Liver (tissue), 9 donors: ENCODE data around the gene MACROD1. TPM values are rescaled to one million over a fixed set of nuclear protein-coding genes. Genes with fewer than 3 reads are reported as not detected.

ENCODE experiments used
- DNase-seq: peaks from one replicate; pipeline ENCODE4 v3.0.0-alpha.2; 2017; ENCODE audit warnings: low spot score
- H3K27ac ChIP-seq, 2 donors: one replicate each; pipeline ENCODE4 v1.7.0; 2013; ENCODE audit warnings: inconsistent platforms in 2 of 2, low read length in 2 of 2, control low read depth in 1 of 2, low read depth in 1 of 2, mild to moderate bottlenecking in 1 of 2
- H3K27me3 ChIP-seq, 4 donors: one replicate each; pipeline versions ENCODE4 v1.6.1 to v1.7.0; 2013; ENCODE audit warnings: low read length in 3 of 4, inconsistent platforms in 1 of 4, mild to moderate bottlenecking in 1 of 4, moderate library complexity in 1 of 4; ENCODE audit not compliant: control insufficient read depth in 4 of 4, insufficient read depth in 4 of 4
- H3K36me3 ChIP-seq, 4 donors: one replicate each; pipeline versions ENCODE4 v1.6.1 to v1.7.0; 2013; ENCODE audit warnings: low read length in 3 of 4, mild to moderate bottlenecking in 3 of 4, low read depth in 1 of 4, moderate library complexity in 1 of 4; ENCODE audit not compliant: control insufficient read depth in 4 of 4, insufficient read depth in 3 of 4
- H3K4me1 ChIP-seq, 4 donors: one replicate each; pipeline versions ENCODE4 v1.6.1 to v1.7.0; 2013; ENCODE audit warnings: low read length in 3 of 4, mild to moderate bottlenecking in 3 of 4, moderate library complexity in 1 of 4; ENCODE audit not compliant: control insufficient read depth in 4 of 4, insufficient read depth in 4 of 4
- H3K4me3 ChIP-seq, 3 donors: one replicate each; pipeline versions ENCODE4 v1.6.1 to v1.7.0; 2013; ENCODE audit warnings: low read length in 3 of 3, control low read depth in 1 of 3, low read depth in 1 of 3, mild to moderate bottlenecking in 1 of 3
- H3K9ac ChIP-seq, 2 donors: one replicate each; pipeline ENCODE4 v1.7.0; 2013; ENCODE audit warnings: low read length in 2 of 2, mild to moderate bottlenecking in 2 of 2, moderate library complexity in 2 of 2, control low read depth in 1 of 2, low read depth in 1 of 2
- H3K9me3 ChIP-seq, 4 donors: one replicate each; pipeline versions ENCODE4 v1.6.1 to v1.7.0; 2013; ENCODE audit warnings: low read length in 3 of 4; ENCODE audit not compliant: control insufficient read depth in 4 of 4
- EGR1 ChIP-seq, 2 donors: IDR thresholded peaks; 2 replicates each; pipeline ENCODE4 v1.6.1; 2016 to 2018; ENCODE audit warnings: antibody characterized with exemption in 2 of 2, low read depth in 2 of 2
- FOXA1 ChIP-seq: IDR thresholded peaks from 2 replicates; pipeline ENCODE4 v1.6.1; 2016; ENCODE audit warnings: antibody characterized with exemption
- FOXA2 ChIP-seq: IDR thresholded peaks from 2 replicates; pipeline ENCODE4 v1.6.1; 2016; ENCODE audit warnings: antibody characterized with exemption
- GABPA ChIP-seq, 2 donors: IDR thresholded peaks in 1 of 2; conservative IDR thresholded peaks in 1 of 2; 2 replicates each; pipeline ENCODE4 v1.6.1; 2016; ENCODE audit warnings: antibody characterized with exemption in 2 of 2, mild to moderate bottlenecking in 1 of 2, moderate library complexity in 1 of 2
- HNF4A ChIP-seq, 2 donors: conservative IDR thresholded peaks; 2 replicates each; pipeline ENCODE4 v1.6.1; 2016; ENCODE audit warnings: antibody characterized with exemption in 2 of 2, mild to moderate bottlenecking in 2 of 2
- HNF4G ChIP-seq: IDR thresholded peaks from 2 replicates; pipeline ENCODE4 v1.6.1; 2016; ENCODE audit warnings: antibody characterized with exemption
- JUND ChIP-seq, 2 donors: IDR thresholded peaks; 2 replicates each; pipeline ENCODE4 v1.6.1; 2016; ENCODE audit warnings: antibody characterized with exemption in 2 of 2
- NR2F2 ChIP-seq: IDR thresholded peaks from 2 replicates; pipeline ENCODE4 v1.6.1; 2016; ENCODE audit warnings: antibody characterized with exemption
- RAD21 ChIP-seq, 2 donors: IDR thresholded peaks; 2 replicates each; pipeline ENCODE4 v1.6.1; 2016; ENCODE audit warnings: antibody characterized with exemption in 2 of 2, mild to moderate bottlenecking in 2 of 2
- RXRA ChIP-seq, 2 donors: IDR thresholded peaks; 2 replicates each; pipeline ENCODE4 v1.6.1; 2017 to 2018; ENCODE audit warnings: antibody characterized with exemption in 2 of 2, mild to moderate bottlenecking in 1 of 2
- SP1 ChIP-seq: IDR thresholded peaks from 2 replicates; pipeline ENCODE4 v1.6.1; 2018; ENCODE audit warnings: antibody characterized with exemption, mild to moderate bottlenecking
- TAF1 ChIP-seq: conservative IDR thresholded peaks from 2 replicates; pipeline ENCODE4 v1.6.1; 2016; ENCODE audit warnings: antibody characterized with exemption, mild to moderate bottlenecking
- YY1 ChIP-seq: IDR thresholded peaks from 2 replicates; pipeline ENCODE4 v1.6.1; 2016; ENCODE audit warnings: antibody characterized with exemption, mild to moderate bottlenecking
- WGBS: extraction: QIAGEN DNeasy Blood & Tissue Kit; methylation state at CpG from one replicate; pipeline ENCODE4 v1.1.7; 2013; 5-methylcytosine and 5-hydroxymethylcytosine counted together
- polyA plus RNA-seq, 2 donors: library from polyadenylated mRNA; stranded (reverse) in 1 of 2; unstranded in 1 of 2; fragments of 200-250 nt in 1 of 2; fragments of >200 nt in 1 of 2; fragmentation: Nextera tagmentation in 1 of 2; extraction: Ambion mirVana in 1 of 2; gene quantifications; one replicate each; pipeline versions ENCODE4 v1.2.1 to v1.2.3, GENCODE V29; 2013 to 2015
- total RNA-seq, 2 donors: library from RNA; depleted of rRNA; stranded (reverse); fragments of >200 nt; gene quantifications; one replicate each; pipeline ENCODE4 v1.2.3, GENCODE V29; 2014
- TF ChIP-seq, protein P1 (sequence below): IDR thresholded peaks from 2 replicates; pipeline ENCODE4 v1.6.1; 2016; ENCODE audit warnings: antibody characterized with exemption, mild to moderate bottlenecking
- TF ChIP-seq, protein P2 (sequence below): fragments of 150-350 bp; IDR thresholded peaks from 2 replicates; pipeline ENCODE4 v1.5.1; 2017; ENCODE audit warnings: improper control_type of control experiment, low read depth, low read length; ENCODE audit not compliant: missing input control
- TF ChIP-seq, protein P3 (sequence below): IDR thresholded peaks from 2 replicates; pipeline ENCODE4 v1.6.1; 2016; ENCODE audit warnings: antibody characterized with exemption
- TF ChIP-seq, protein P4 (sequence below): IDR thresholded peaks from 2 replicates; pipeline ENCODE4 v1.6.1; 2016; ENCODE audit warnings: antibody characterized with exemption
- donor health status: healthy.
- donor health status: healthy.
- donor health status: healthy.
- donor health status: healthy.
- donor health status: healthy.

MACROD1 gene
- total and polyA plus RNA-seq, 4 donors: 8.9 to 25.9 (median 13.1) TPM

DNA sequence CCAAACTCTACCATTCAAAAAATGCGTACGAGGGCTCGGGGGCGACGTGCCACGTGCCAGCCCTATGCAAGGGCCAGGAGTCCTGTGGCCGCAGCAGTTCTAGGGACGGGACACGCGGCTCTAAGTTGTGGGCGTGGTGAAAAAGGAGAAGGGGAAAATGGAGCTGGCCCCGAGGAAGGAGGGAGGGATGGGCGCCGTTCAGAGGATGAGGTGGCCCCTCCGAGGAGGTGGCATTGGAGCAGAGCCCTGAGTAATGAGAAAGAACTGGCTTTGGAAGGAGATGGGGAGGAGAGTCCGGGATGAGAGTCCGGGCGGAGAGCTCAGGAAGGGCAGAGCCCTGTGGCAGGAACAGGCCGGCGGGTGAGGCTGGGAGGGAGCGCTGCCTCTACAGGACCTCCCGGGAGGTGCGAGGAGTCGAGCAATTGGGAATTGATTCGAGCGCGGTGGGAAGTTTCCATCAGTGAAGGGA lies 158.7 kb downstream of the MACROD1 start:
- no peaks in the 10 kb centered on the region for H3K9me3 ChIP-seq
- peak overlapping the region in 1 of 3 donors; percentile 12 for H3K4me3 ChIP-seq
- WGBS: 50% methylated on average over 27 of the region's 27 CpGs
- no peaks in the 10 kb centered on the region for H3K36me3 ChIP-seq
- H3K9ac ChIP-seq: no peak overlapping the region
- no peak overlapping the region for H3K27ac ChIP-seq
- no peaks in the 10 kb centered on the region for H3K27me3 ChIP-seq
- no peak for DNase-seq
- H3K4me1 ChIP-seq: peaks cover 3 to 26% (median 9%) of the 10 kb centered on the region in 4 donors
- TF ChIP-seq NR2F2 (no peak), RAD21 (IDR thresholded peaks at IDR 0.05) (no peak), FOXA1 (no peak), SP1 (no peak), EGR1 (IDR thresholded peaks at IDR 0.05; ENCODE audit: low read depth in 2 of 2) (no peak), GABPA (IDR thresholded peaks at IDR 0.05 in 1 of 2, conservative IDR thresholded peaks at IDR 0.05 in 1 of 2) (no peak), JUND (IDR thresholded peaks at IDR 0.05) (no peak), YY1 (no peak), FOXA2 (no peak)
- TF ChIP-seq, protein P1, sequence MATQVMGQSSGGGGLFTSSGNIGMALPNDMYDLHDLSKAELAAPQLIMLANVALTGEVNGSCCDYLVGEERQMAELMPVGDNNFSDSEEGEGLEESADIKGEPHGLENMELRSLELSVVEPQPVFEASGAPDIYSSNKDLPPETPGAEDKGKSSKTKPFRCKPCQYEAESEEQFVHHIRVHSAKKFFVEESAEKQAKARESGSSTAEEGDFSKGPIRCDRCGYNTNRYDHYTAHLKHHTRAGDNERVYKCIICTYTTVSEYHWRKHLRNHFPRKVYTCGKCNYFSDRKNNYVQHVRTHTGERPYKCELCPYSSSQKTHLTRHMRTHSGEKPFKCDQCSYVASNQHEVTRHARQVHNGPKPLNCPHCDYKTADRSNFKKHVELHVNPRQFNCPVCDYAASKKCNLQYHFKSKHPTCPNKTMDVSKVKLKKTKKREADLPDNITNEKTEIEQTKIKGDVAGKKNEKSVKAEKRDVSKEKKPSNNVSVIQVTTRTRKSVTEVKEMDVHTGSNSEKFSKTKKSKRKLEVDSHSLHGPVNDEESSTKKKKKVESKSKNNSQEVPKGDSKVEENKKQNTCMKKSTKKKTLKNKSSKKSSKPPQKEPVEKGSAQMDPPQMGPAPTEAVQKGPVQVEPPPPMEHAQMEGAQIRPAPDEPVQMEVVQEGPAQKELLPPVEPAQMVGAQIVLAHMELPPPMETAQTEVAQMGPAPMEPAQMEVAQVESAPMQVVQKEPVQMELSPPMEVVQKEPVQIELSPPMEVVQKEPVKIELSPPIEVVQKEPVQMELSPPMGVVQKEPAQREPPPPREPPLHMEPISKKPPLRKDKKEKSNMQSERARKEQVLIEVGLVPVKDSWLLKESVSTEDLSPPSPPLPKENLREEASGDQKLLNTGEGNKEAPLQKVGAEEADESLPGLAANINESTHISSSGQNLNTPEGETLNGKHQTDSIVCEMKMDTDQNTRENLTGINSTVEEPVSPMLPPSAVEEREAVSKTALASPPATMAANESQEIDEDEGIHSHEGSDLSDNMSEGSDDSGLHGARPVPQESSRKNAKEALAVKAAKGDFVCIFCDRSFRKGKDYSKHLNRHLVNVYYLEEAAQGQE: no peak
- TF ChIP-seq, protein P2, sequence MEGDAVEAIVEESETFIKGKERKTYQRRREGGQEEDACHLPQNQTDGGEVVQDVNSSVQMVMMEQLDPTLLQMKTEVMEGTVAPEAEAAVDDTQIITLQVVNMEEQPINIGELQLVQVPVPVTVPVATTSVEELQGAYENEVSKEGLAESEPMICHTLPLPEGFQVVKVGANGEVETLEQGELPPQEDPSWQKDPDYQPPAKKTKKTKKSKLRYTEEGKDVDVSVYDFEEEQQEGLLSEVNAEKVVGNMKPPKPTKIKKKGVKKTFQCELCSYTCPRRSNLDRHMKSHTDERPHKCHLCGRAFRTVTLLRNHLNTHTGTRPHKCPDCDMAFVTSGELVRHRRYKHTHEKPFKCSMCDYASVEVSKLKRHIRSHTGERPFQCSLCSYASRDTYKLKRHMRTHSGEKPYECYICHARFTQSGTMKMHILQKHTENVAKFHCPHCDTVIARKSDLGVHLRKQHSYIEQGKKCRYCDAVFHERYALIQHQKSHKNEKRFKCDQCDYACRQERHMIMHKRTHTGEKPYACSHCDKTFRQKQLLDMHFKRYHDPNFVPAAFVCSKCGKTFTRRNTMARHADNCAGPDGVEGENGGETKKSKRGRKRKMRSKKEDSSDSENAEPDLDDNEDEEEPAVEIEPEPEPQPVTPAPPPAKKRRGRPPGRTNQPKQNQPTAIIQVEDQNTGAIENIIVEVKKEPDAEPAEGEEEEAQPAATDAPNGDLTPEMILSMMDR: no peak

DNA sequence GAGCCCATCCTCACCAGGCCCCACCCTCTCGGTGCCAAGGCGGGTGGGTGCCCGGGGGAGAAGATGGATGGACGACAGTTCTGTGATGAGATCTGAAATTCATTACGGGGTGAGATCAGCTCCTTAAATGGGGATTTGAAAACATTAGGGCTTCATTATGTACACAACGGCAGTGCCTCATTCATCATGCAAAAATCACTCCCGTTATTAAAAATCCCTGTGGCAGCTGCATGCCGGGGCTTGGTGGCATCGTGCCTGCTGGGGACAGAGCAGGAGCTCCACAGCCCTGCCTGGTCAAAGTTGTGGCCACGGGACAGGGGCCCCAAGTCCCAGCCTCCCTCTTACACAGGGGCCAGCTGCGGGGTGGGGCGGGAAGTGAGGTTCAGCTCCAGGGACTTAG lies 159.5 kb downstream of the MACROD1 start:
- WGBS: 90% methylated on average over 12 of the region's 12 CpGs
- no peak for TF ChIP-seq YY1
- TF ChIP-seq, protein P2: no peak
- TF ChIP-seq HNF4G: no peak
- TF ChIP-seq FOXA1: no peak
- no peak for TF ChIP-seq JUND (IDR thresholded peaks at IDR 0.05)
- no peak for TF ChIP-seq SP1
- TF ChIP-seq, protein P3, sequence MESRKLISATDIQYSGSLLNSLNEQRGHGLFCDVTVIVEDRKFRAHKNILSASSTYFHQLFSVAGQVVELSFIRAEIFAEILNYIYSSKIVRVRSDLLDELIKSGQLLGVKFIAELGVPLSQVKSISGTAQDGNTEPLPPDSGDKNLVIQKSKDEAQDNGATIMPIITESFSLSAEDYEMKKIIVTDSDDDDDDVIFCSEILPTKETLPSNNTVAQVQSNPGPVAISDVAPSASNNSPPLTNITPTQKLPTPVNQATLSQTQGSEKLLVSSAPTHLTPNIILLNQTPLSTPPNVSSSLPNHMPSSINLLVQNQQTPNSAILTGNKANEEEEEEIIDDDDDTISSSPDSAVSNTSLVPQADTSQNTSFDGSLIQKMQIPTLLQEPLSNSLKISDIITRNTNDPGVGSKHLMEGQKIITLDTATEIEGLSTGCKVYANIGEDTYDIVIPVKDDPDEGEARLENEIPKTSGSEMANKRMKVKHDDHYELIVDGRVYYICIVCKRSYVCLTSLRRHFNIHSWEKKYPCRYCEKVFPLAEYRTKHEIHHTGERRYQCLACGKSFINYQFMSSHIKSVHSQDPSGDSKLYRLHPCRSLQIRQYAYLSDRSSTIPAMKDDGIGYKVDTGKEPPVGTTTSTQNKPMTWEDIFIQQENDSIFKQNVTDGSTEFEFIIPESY: no peak
- TF ChIP-seq HNF4A (conservative IDR thresholded peaks at IDR 0.05): no peak
- no peak for TF ChIP-seq TAF1
- TF ChIP-seq RXRA (IDR thresholded peaks at IDR 0.05): no peak
- no peak for TF ChIP-seq GABPA (IDR thresholded peaks at IDR 0.05 in 1 of 2, conservative IDR thresholded peaks at IDR 0.05 in 1 of 2)
- TF ChIP-seq, protein P4, sequence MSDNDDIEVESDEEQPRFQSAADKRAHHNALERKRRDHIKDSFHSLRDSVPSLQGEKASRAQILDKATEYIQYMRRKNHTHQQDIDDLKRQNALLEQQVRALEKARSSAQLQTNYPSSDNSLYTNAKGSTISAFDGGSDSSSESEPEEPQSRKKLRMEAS: no peak
- no peak for TF ChIP-seq NR2F2
- TF ChIP-seq FOXA2: no peak
- no peak for TF ChIP-seq RAD21 (IDR thresholded peaks at IDR 0.05)
- TF ChIP-seq EGR1 (IDR thresholded peaks at IDR 0.05; ENCODE audit: low read depth in 2 of 2): no peak
- TF ChIP-seq, protein P1: no peak

More for the DNA sequence above, 159.5 kb downstream of the MACROD1 start:
- no peak for DNase-seq
- Histone ChIP-seq H3K9ac (no peak overlapping the region), H3K27me3 (no peaks in the 10 kb centered on the region), H3K4me1 (peaks cover 3 to 29% (median 10%) of the 10 kb centered on the region in 4 donors), H3K4me3 (no peak overlapping the region), H3K27ac (no peak overlapping the region), H3K9me3 (no peaks in the 10 kb centered on the region), H3K36me3 (no peaks in the 10 kb centered on the region)
